ENCODE data around the gene TARDBP. TPM values are rescaled to one million over a fixed set of nuclear protein-coding genes. Genes with fewer than 3 reads are reported as not detected.

The TARDBP gene
- total RNA-seq, 1 experiment from 2014 or later: 207 TPM

DNA sequence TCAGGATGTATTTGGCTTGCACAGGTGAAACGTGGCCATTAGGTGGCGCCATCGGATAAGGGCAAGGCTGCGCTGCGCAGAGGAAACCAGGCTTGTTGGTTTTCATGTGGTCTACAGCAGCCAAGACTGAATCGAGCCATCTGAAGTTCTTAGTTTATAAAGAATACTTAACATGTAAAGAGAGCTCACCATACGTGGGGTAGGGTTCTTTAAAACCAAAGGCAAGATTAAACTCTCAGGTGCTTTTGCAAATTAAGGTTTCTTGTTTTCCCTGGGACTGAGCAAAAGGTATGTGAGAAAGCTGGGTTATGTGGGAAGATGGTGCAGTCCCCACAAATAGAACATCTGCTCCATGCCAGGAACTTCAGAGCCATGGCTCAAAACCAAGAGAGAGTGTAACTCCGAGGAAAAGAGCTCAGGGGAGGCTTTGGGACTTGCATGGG, 25.3 kb downstream of the TARDBP start:
- H3K4me3 Mint-ChIP-seq: 0 out of 5 replicates have a peak overlapping the region, but pooled peaks of 1 of the 2 experiments have one; percentile 33

More for the DNA sequence above, 25.3 kb downstream of the TARDBP start:
- H3K27ac Mint-ChIP-seq: no peak overlapping the region
- no peak overlapping the region for H2AFZ ChIP-seq (ENCODE audit: low read length)
- H4K5ac ChIP-seq (ENCODE audit: insufficient read length, low read depth, low read length): no peak overlapping the region
- H3K4me2 ChIP-seq (ENCODE audit: insufficient read depth, insufficient read length, low read length): no peak overlapping the region
- H3K79me1 ChIP-seq (ENCODE audit: insufficient read depth, low read depth, low read length, poor library complexity, severe bottlenecking): no peaks in the 10 kb centered on the region
- H3K9me3 Mint-ChIP-seq: no peaks in the 10 kb centered on the region
- no peaks in the 10 kb centered on the region; the same call in 1 of the 2 replicates for H3K79me2 ChIP-seq (ENCODE audit: insufficient read depth, low read length)
- H3K27me3 ChIP-seq (ENCODE audit: insufficient read depth, low read length): no peaks in the 10 kb centered on the region
- no peaks in the 10 kb centered on the region for H3K9me3 ChIP-seq (ENCODE audit: control insufficient read depth, low read depth, low read length)
- no peak overlapping the region for H3K18ac ChIP-seq (ENCODE audit: insufficient read length, low read depth, low read length)
- no peak overlapping the region for H3K14ac ChIP-seq (ENCODE audit: insufficient read depth, low read length)
- no peaks in the 10 kb centered on the region; a peak in 1 of 4 replicates for H3K4me1 Mint-ChIP-seq
- no peak overlapping the region for H2BK12ac ChIP-seq (ENCODE audit: insufficient read length, low read depth, low read length)
- no peak overlapping the region for H2BK20ac ChIP-seq (ENCODE audit: low read depth, low read length, poor library complexity, severe bottlenecking)
- H3K4me1 ChIP-seq (ENCODE audit: insufficient read depth, low read length): no peaks in the 10 kb centered on the region
- no peak overlapping the region for H2BK15ac ChIP-seq (ENCODE audit: low read depth, low read length)
- H2AK5ac ChIP-seq (ENCODE audit: insufficient read length, low read length): no peak overlapping the region
- no peak overlapping the region for H3K4ac ChIP-seq (ENCODE audit: low read depth, low read length)
- H3K36me3 Mint-ChIP-seq (ENCODE audit: insufficient read depth in 1 of 3, low read depth in 3 of 3): no peaks in the 10 kb centered on the region
- no peak overlapping the region for H2BK5ac ChIP-seq (ENCODE audit: insufficient read length, low read length)
- DNase-seq: peak; percentile 85
- TF ChIP-seq, protein P1, sequence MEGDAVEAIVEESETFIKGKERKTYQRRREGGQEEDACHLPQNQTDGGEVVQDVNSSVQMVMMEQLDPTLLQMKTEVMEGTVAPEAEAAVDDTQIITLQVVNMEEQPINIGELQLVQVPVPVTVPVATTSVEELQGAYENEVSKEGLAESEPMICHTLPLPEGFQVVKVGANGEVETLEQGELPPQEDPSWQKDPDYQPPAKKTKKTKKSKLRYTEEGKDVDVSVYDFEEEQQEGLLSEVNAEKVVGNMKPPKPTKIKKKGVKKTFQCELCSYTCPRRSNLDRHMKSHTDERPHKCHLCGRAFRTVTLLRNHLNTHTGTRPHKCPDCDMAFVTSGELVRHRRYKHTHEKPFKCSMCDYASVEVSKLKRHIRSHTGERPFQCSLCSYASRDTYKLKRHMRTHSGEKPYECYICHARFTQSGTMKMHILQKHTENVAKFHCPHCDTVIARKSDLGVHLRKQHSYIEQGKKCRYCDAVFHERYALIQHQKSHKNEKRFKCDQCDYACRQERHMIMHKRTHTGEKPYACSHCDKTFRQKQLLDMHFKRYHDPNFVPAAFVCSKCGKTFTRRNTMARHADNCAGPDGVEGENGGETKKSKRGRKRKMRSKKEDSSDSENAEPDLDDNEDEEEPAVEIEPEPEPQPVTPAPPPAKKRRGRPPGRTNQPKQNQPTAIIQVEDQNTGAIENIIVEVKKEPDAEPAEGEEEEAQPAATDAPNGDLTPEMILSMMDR (conservative IDR thresholded peaks at IDR 0.05): peak; percentile 99
- H4K20me1 ChIP-seq (ENCODE audit: control insufficient read depth, insufficient read depth, insufficient read length): no peaks in the 10 kb centered on the region
- H3K23ac ChIP-seq (ENCODE audit: insufficient read length, low read depth, low read length): no peak overlapping the region
- no peak overlapping the region for H4K91ac ChIP-seq (ENCODE audit: insufficient read length, low read depth, low read length)
- WGBS (ENCODE audit: extremely low coverage, insufficient read length, low lambda C conversion rate): no CpG with 5 or more reads among the region's 8 CpGs
- H3K23me2 ChIP-seq (ENCODE audit: insufficient read length, low read depth, low read length, poor library complexity, severe bottlenecking): no peaks in the 10 kb centered on the region
- no peak overlapping the region for H4K8ac ChIP-seq (replicated peaks; ENCODE audit: insufficient read length, low read depth, low read length)
- peaks cover 7% of the 10 kb centered on the region; the same call in 1 of the 2 replicates for H3K27me3 Mint-ChIP-seq (ENCODE audit: low read depth)
- H3K27ac ChIP-seq (ENCODE audit: insufficient read length, low read depth, low read length): no peak overlapping the region
- H2BK120ac ChIP-seq (ENCODE audit: low read depth, low read length, poor library complexity, severe bottlenecking): no peak overlapping the region
- no peak overlapping the region for H3T11ph ChIP-seq (ENCODE audit: low read length)
- H3K9ac ChIP-seq (ENCODE audit: extremely low read depth, insufficient read length, low read length): no peak overlapping the region
- H3K56ac ChIP-seq (ENCODE audit: insufficient read length, low read depth, low read length): no peak overlapping the region

Data from H9 (cell line).